B cell (primary cell): ENCODE measurements around the gene SEMA3A. TPM values are rescaled to one million over a fixed set of nuclear protein-coding genes. Genes with fewer than 3 reads are reported as not detected.

Experiments
- ATAC-seq: fragments of 200-7000 bp; cut with Tn5 transposase; one replicate; pipeline ENCODE4 v1.10.0; 2021; ENCODE audit warnings: low read depth, mild to moderate bottlenecking, moderate number of reproducible peaks, moderate library complexity
- CTCF ChIA-PET: fragments of 350-600 bp; sonication (Branson Sonifier 250); formaldehyde crosslinking; loops from one replicate; lab custom pipeline; 2021; ENCODE audit warnings: antibody characterized with exemption, inconsistent platforms; lab: Charles Lee
- POLR2A ChIA-PET: fragments of 350-600 bp; sonication (Branson Sonifier 250); formaldehyde crosslinking; loops from one replicate; lab custom pipeline; 2021; ENCODE audit warnings: antibody characterized with exemption; lab: Charles Lee
- DNase-seq: peaks from one replicate; pipeline ENCODE4 v3.0.0; 2013
- H2AFZ ChIP-seq: 2 replicates; pipeline ENCODE4 v1.6.1; 2012; ENCODE audit warnings: mild to moderate bottlenecking, low read depth, low read length; ENCODE audit not compliant: insufficient read depth, poor library complexity, severe bottlenecking
- H3K27ac ChIP-seq, 2 donors: 1 replicate in 1 of 2; 2 replicates in 1 of 2; pipeline ENCODE4 v1.5.1; 2012 to 2013; ENCODE audit warnings: low read length in 2 of 2, mild to moderate bottlenecking in 2 of 2, moderate library complexity in 1 of 2
- H3K27me3 ChIP-seq, 4 experiments: fragments of 200-600 bp in 1 of 4; sonication (generic) in 1 of 4; replicated peaks in 1 of 4; 1 replicate in 2 of 4; 2 replicates in 2 of 4; pipeline versions ENCODE4 v1.6.1 to v1.7.0; 2013 to 2016; ENCODE audit warnings: low read length in 3 of 4, mild to moderate bottlenecking in 2 of 4, mixed read lengths in 1 of 4, moderate library complexity in 1 of 4; ENCODE audit not compliant: insufficient read depth in 4 of 4, control insufficient read depth in 3 of 4; ENCODE audit errors: control extremely low read depth in 1 of 4
- H3K36me3 ChIP-seq, 2 experiments: replicated peaks in 1 of 2; 1 replicate in 1 of 2; 2 replicates in 1 of 2; pipeline versions ENCODE4 v1.6.1 to v1.7.1; 2013; ENCODE audit warnings: low read length in 1 of 2; ENCODE audit not compliant: insufficient read depth in 2 of 2, control insufficient read depth in 1 of 2; ENCODE audit errors: control extremely low read depth in 1 of 2, extremely low read depth in 1 of 2
- H3K4me1 ChIP-seq, 2 donors: fragments of 200-600 bp in 1 of 2; sonication (generic) in 1 of 2; 1 replicate in 1 of 2; 2 replicates in 1 of 2; pipeline versions ENCODE4 v1.5.1 to v1.6.1; 2013 to 2017; ENCODE audit warnings: low read length in 2 of 2; ENCODE audit not compliant: control insufficient read depth in 2 of 2, insufficient read depth in 2 of 2
- H3K4me2 ChIP-seq: replicated peaks from 2 replicates; pipeline ENCODE3; 2012; ENCODE audit warnings: mild to moderate bottlenecking, low read depth, low read length; ENCODE audit not compliant: poor library complexity, severe bottlenecking
- H3K4me3 ChIP-seq, 5 experiments: fragments of 200-600 bp in 1 of 5; sonication (generic) in 1 of 5; 1 replicate in 3 of 5; 2 replicates in 2 of 5; pipeline versions ENCODE4 v1.5.1 to v1.7.0; 2011 to 2016; ENCODE audit warnings: low read length in 4 of 5, mild to moderate bottlenecking in 4 of 5, low read depth in 2 of 5, control low read depth in 1 of 5, moderate library complexity in 1 of 5; ENCODE audit not compliant: insufficient read depth in 1 of 5; ENCODE audit errors: control extremely low read depth in 1 of 5, extremely low read depth in 1 of 5
- H3K79me2 ChIP-seq: fragments of 200-600 bp; sonication (generic); one replicate; pipeline ENCODE4 v1.6.0; 2016; ENCODE audit warnings: low read length; ENCODE audit not compliant: control insufficient read depth, insufficient read depth
- H3K9ac ChIP-seq: fragments of 200-600 bp; sonication (generic); 2 replicates; pipeline ENCODE4 v1.6.1; 2017; ENCODE audit warnings: mild to moderate bottlenecking, low read length, moderate library complexity
- H3K9me3 ChIP-seq, 3 donors: one replicate each; pipeline versions ENCODE4 v1.6.1 to v1.7.1; 2013; ENCODE audit warnings: low read length in 2 of 3; ENCODE audit not compliant: control insufficient read depth in 2 of 3, insufficient read depth in 1 of 3; ENCODE audit errors: control extremely low read depth in 1 of 3
- H4K20me1 ChIP-seq: 2 replicates; pipeline ENCODE4 v1.6.0; 2012; ENCODE audit warnings: mild to moderate bottlenecking, low read length; ENCODE audit not compliant: insufficient read depth, control insufficient read depth, poor library complexity, severe bottlenecking
- H3K27ac Mint-ChIP-seq: one replicate; pipeline ENCODE4 v1.8.0; 2021; ENCODE audit warnings: mixed read lengths
- H3K27me3 Mint-ChIP-seq: one replicate; pipeline ENCODE4 v1.8.0; 2021; ENCODE audit warnings: mixed read lengths
- H3K4me1 Mint-ChIP-seq: one replicate; pipeline ENCODE4 v1.8.0; 2021; ENCODE audit warnings: mixed read lengths
- H3K4me3 Mint-ChIP-seq: one replicate; pipeline ENCODE4 v1.8.0; 2021; ENCODE audit warnings: mixed read lengths
- H3K9me3 Mint-ChIP-seq: one replicate; pipeline ENCODE4 v1.8.0; 2022; ENCODE audit warnings: mixed read lengths; ENCODE audit not compliant: insufficient read depth
- CTCF ChIP-seq: fragments of 200-600 bp; IDR thresholded peaks from one replicate; pipeline ENCODE4 v1.8.0; 2022; ENCODE audit warnings: antibody characterized with exemption, mild to moderate bottlenecking
- EZH2 ChIP-seq: IDR thresholded peaks from 2 replicates; pipeline ENCODE4 v1.6.1; 2012; ENCODE audit warnings: borderline replicate concordance, low read depth, mild to moderate bottlenecking, moderate library complexity, low read length; ENCODE audit not compliant: insufficient read depth, poor library complexity, severe bottlenecking
- WGBS: methylation state at CpG from one replicate; pipeline ENCODE4 v1.1.5; 2013; ENCODE audit warnings: missing lambda C conversion rate; ENCODE audit not compliant: insufficient coverage; 5-methylcytosine and 5-hydroxymethylcytosine counted together
- intact Hi-C: fragments of 100-400 bp; cut with micrococcal nuclease; formaldehyde crosslinking; loops from one replicate; pipeline ENCODE4 v1.10.0; 2022
- polyA plus RNA-seq: library from polyadenylated mRNA; depleted of rRNA; stranded (reverse); fragments of >200 nt; gene quantifications from 2 replicates; pipeline ENCODE4 v1.2.3, GENCODE V29; 2012
- total RNA-seq, 2 donors: library from RNA; stranded (reverse); fragments of 120-200 nt in 1 of 2; gene quantifications; 1 replicate in 1 of 2; 2 replicates in 1 of 2; pipeline versions ENCODE4 v1.2.3 to v1.2.4, GENCODE V29; 2013 to 2022

Gene SEMA3A
- total and polyA plus RNA-seq, 2 donors (not counting 1 experiment from before 2014, with no cell fraction given), result not detected

- Histone ChIP-seq H3K36me3 (no peaks in the 10 kb centered on the region), H3K9ac (no peak overlapping the region), H3K27me3 (peaks cover 0 to 5% (median 0%) of the 10 kb centered on the region in 4 experiments), H4K20me1 (no peaks in the 10 kb centered on the region), H3K79me2 (no peaks in the 10 kb centered on the region), H2AFZ (no peak overlapping the region), H3K9me3 (no peaks in the 10 kb centered on the region), H3K4me2 (no peak overlapping the region), H3K4me3 (no peak overlapping the region), H3K4me1 (no peaks in the 10 kb centered on the region), H3K27ac (no peak overlapping the region)
- no peak overlapping the region for H3K27ac Mint-ChIP-seq
- intact Hi-C loops, result no loop called here
- ATAC-seq (no peak), DNase-seq (no peak)
- ChIA-PET POLR2A (no interaction called here), CTCF (interaction anchor here (0.7 kb wide), 1 partner anchor 189 kb away, joined by 4 read pairs; no protein-coding TSS in a partner anchor)
- no peak overlapping the region for H3K4me3 Mint-ChIP-seq
- no peaks in the 10 kb centered on the region for H3K27me3 Mint-ChIP-seq
- no peak for TF ChIP-seq CTCF
- no peak for TF ChIP-seq EZH2
- peaks cover 9% of the 10 kb centered on the region for H3K4me1 Mint-ChIP-seq
- no peaks in the 10 kb centered on the region for H3K9me3 Mint-ChIP-seq
- WGBS, result no CpG with 5 or more reads among the region's 1 CpG
Measured at GRCh38 chr7:84193747-84194146, 842 bp downstream of the SEMA3A start.

DNA sequence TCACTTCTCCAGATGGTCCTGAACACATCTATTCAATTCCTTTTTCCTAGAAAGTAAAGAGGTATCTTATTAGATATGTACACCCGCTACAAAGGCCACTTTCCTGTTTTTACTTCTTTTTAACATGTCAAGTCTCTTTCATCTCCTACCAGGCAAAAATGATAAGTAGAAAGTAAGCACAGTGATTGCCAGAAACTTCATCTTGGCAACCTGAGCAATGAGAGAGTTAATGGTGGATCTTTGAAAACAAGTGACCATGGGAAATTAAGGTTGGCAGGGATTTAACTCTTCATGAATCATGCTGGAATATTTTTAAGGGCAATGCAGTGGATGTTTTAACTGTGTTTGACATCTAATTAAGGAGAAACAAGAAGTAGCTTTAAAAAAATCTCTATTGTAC is 2.7 kb downstream of the SEMA3A start:
- ATAC-seq (no peak), DNase-seq (no peak)
- H3K4me1 ChIP-seq, result no peaks in the 10 kb centered on the region
- no peak overlapping the region for H3K27ac ChIP-seq
- H3K27ac Mint-ChIP-seq, result no peak overlapping the region
- ChIA-PET POLR2A (no interaction called here), CTCF (no interaction called here)
- peaks cover 0 to 5% (median 0%) of the 10 kb centered on the region in 4 experiments for H3K27me3 ChIP-seq
- intact Hi-C loops, result no loop called here
- no peak overlapping the region for H3K9ac ChIP-seq
- no CpG with 5 or more reads among the region's 1 CpG for WGBS
- H3K9me3 Mint-ChIP-seq, result no peaks in the 10 kb centered on the region
- H3K4me1 Mint-ChIP-seq, result peaks cover 9% of the 10 kb centered on the region
- H3K36me3 ChIP-seq, result no peaks in the 10 kb centered on the region
- H3K4me2 ChIP-seq, result no peak overlapping the region
- no peaks in the 10 kb centered on the region for H3K27me3 Mint-ChIP-seq
- no peak overlapping the region for H3K4me3 Mint-ChIP-seq
- no peaks in the 10 kb centered on the region for H3K79me2 ChIP-seq
- no peaks in the 10 kb centered on the region for H4K20me1 ChIP-seq
- H2AFZ ChIP-seq, result no peak overlapping the region
- H3K9me3 ChIP-seq, result no peaks in the 10 kb centered on the region
- H3K4me3 ChIP-seq, result no peak overlapping the region
- TF ChIP-seq EZH2, result no peak
- no peak for TF ChIP-seq CTCF
